Lung (tissue), 16 donors: ENCODE measurements around the gene HLA-DMB. TPM values are rescaled to one million over a fixed set of nuclear protein-coding genes. Genes with fewer than 3 reads are reported as not detected.

Source experiments
- ATAC-seq: fragments of 200-7000 bp; cut with Tn5 transposase; one replicate; pipeline ENCODE4 v1.9.1; 2020; ENCODE audit warnings: moderate number of reproducible peaks; ENCODE audit not compliant: insufficient read depth, low FRiP score
- DNase-seq, 3 donors: peaks; one replicate each; pipeline ENCODE4 v3.0.0-alpha.2; 2013 to 2017
- H3K27ac ChIP-seq, 2 donors: one replicate each; pipeline ENCODE4 v1.5.1; 2013; ENCODE audit warnings: mild to moderate bottlenecking in 2 of 2, moderate library complexity in 2 of 2, control low read depth in 1 of 2, inconsistent platforms in 1 of 2, low read depth in 1 of 2, low read length in 1 of 2
- H3K27me3 ChIP-seq, 3 donors: one replicate each; pipeline ENCODE4 v1.5.1; 2013; ENCODE audit warnings: low read length in 2 of 3; ENCODE audit not compliant: control insufficient read depth in 3 of 3, insufficient read depth in 3 of 3
- H3K36me3 ChIP-seq, 4 donors: one replicate each; pipeline ENCODE4 v1.5.1; 2013; ENCODE audit warnings: low read length in 4 of 4, mild to moderate bottlenecking in 1 of 4, moderate library complexity in 1 of 4; ENCODE audit not compliant: control insufficient read depth in 4 of 4, insufficient read depth in 4 of 4
- H3K4me1 ChIP-seq, 5 donors: one replicate each; pipeline ENCODE4 v1.5.1; 2013; ENCODE audit warnings: low read length in 5 of 5, mild to moderate bottlenecking in 2 of 5, moderate library complexity in 1 of 5; ENCODE audit not compliant: control insufficient read depth in 5 of 5, insufficient read depth in 5 of 5
- H3K4me3 ChIP-seq: one replicate; pipeline ENCODE4 v1.5.1; 2013; ENCODE audit warnings: mild to moderate bottlenecking, control low read depth, moderate library complexity
- H3K9ac ChIP-seq, 2 donors: one replicate each; pipeline ENCODE4 v1.5.1; 2013; ENCODE audit warnings: low read length in 2 of 2, control low read depth in 1 of 2; ENCODE audit not compliant: insufficient read depth in 1 of 2
- H3K9me3 ChIP-seq, 4 donors: one replicate each; pipeline ENCODE4 v1.5.1; 2013; ENCODE audit warnings: low read length in 3 of 4, mild to moderate bottlenecking in 1 of 4, moderate library complexity in 1 of 4; ENCODE audit not compliant: control insufficient read depth in 4 of 4, insufficient read depth in 3 of 4
- CTCF ChIP-seq: IDR thresholded peaks from 2 replicates; pipeline ENCODE4 v1.5.1; 2012; ENCODE audit warnings: mild to moderate bottlenecking; ENCODE audit errors: control extremely low read depth, extremely low read depth
- WGBS, 2 donors: extraction: QIAGEN DNeasy Blood & Tissue Kit; methylation state at CpG; one replicate each; pipeline ENCODE4 v1.1.7; 2013; 5-methylcytosine and 5-hydroxymethylcytosine counted together
- long read RNA-seq, 5 donors: transcript quantifications; one replicate each; lab custom pipeline, GENCODE V29; 2026
- polyA plus RNA-seq, 2 donors: library from polyadenylated mRNA; stranded (reverse); fragments of 200-250 nt; gene quantifications; one replicate each; pipeline ENCODE4 v1.2.1, GENCODE V29; 2013
- total RNA-seq, 2 donors: library from RNA; depleted of rRNA in 1 of 2; stranded (reverse); fragments of >200 nt in 1 of 2; gene quantifications; one replicate each; pipeline ENCODE4 v1.2.1, GENCODE V29; 2014 to 2021
- donor health status: control.
- donor health status: control.
- donor health status: Bipolar disorder and iron deficiency.
- donor health status: healthy.
- donor health status: DM: yes; HTN: yes; CAD: no.

The HLA-DMB gene
- total RNA-seq = 10 to 100 TPM; 42.3 to 76.7 TPM
- polyA plus RNA-seq = 10 to 100 TPM; 50.1 to 52.2 TPM
- long read RNA-seq, donor 1, full-length matches to known transcripts = 6 of 11 reads
- long read RNA-seq, donor 1, partial matches to known transcripts = 5 of 11 reads
- long read RNA-seq, donor 1, other reads (novel, unspliced or antisense) = 0 of 11 reads
- long read RNA-seq, donor 2, partial matches to known transcripts = 0 of 1 reads
- long read RNA-seq, donor 2, other reads (novel, unspliced or antisense) = 0 of 1 reads
- long read RNA-seq, donor 3, partial matches to known transcripts = 0 of 1 reads
- long read RNA-seq, donor 3, other reads (novel, unspliced or antisense) = 0 of 1 reads
- long read RNA-seq, donor 4 = 0 reads
- long read RNA-seq, donor 5, full-length matches to known transcripts = 6 of 11 reads
- long read RNA-seq, donor 5, partial matches to known transcripts = 5 of 11 reads
- long read RNA-seq, donor 5, other reads (novel, unspliced or antisense) = 0 of 11 reads

GRCh38 chr6:32940656-32941213 is at the start of gene HLA-DMB:
Gene HLA-DMB (minus strand): TSS chr6:32941028. CDS start chr6:32940807, 221 bp downstream.
- TF ChIP-seq CTCF = no peak
- Histone ChIP-seq H3K27me3 (peaks cover 0 to 13% (median 11%) of the 10 kb centered on the region in 3 donors), H3K4me1 (peaks cover 0 to 3% (median 0%) of the 10 kb centered on the region in 5 donors), H3K9me3 (no peaks in the 10 kb centered on the region), H3K36me3 (no peaks in the 10 kb centered on the region), H3K9ac (no peak within 1 kb of the TSS), H3K4me3 (peak within 1 kb of the TSS; percentile 37), H3K27ac (peak within 1 kb of the TSS; percentile 58 to 95)
- WGBS, 2 donors = 7 to 9% methylated on average over 9 of the region's 9 CpGs
- ATAC-seq (peak; percentile 86), DNase-seq (peak; percentile 31 to 82 (median 67))

- Histone ChIP-seq H3K27me3 (peaks cover 0 to 8% (median 5%) of the 10 kb centered on the region in 3 donors), H3K9me3 (no peaks in the 10 kb centered on the region), H3K36me3 (no peaks in the 10 kb centered on the region), H3K4me3 (no peak overlapping the region), H3K9ac (no peak overlapping the region), H3K27ac (no peak overlapping the region), H3K4me1 (no peaks in the 10 kb centered on the region)
- 94 to 97% methylated on average over 1 of the region's 1 CpG for WGBS, 2 donors
- no peak for TF ChIP-seq CTCF
- ATAC-seq = no peak
- DNase-seq = no peak
Measured at GRCh38 chr6:32989368-32989767, 48.5 kb upstream of the HLA-DMB start.

GRCh38 chr6:32984622-32985389 is 44.0 kb upstream of the HLA-DMB start:
- no peak overlapping the region for H3K4me3 ChIP-seq
- H3K4me1 ChIP-seq = peaks cover 0 to 6% (median 0%) of the 10 kb centered on the region in 5 donors
- H3K36me3 ChIP-seq = peaks cover 10 to 22% (median 17%) of the 10 kb centered on the region in 4 donors
- H3K9ac ChIP-seq = no peak overlapping the region
- WGBS, 2 donors = 11% methylated on average over 9 of the region's 9 CpGs
- H3K27ac ChIP-seq = peak overlapping the region in 1 of 2 donors; percentile 13
- no peaks in the 10 kb centered on the region for H3K27me3 ChIP-seq
- H3K9me3 ChIP-seq = no peaks in the 10 kb centered on the region
- TF ChIP-seq CTCF = peak; percentile 94
- DNase-seq (peak; percentile 88 to 92 (median 88)), ATAC-seq (peak; percentile 83)
